WTC11 (cell line): ENCODE results near the gene NRXN3. TPM values are rescaled to one million over a fixed set of nuclear protein-coding genes. Genes with fewer than 3 reads are reported as not detected.

ENCODE experiments used
- ATAC-seq: fragments of 200-7000 bp; cut with Tn5 transposase; 2 replicates; pipeline ENCODE4 v1.10.0; 2021; ENCODE audit warnings: mild to moderate bottlenecking, moderate library complexity
- CTCF ChIA-PET: fragments of 300-600 bp; sonication (Branson Sonifier 250); formaldehyde crosslinking; loops from one replicate; lab custom pipeline; 2021; ENCODE audit warnings: antibody characterized with exemption; lab: Charles Lee
- POLR2A ChIA-PET: fragments of 350-600 bp; sonication (Branson Sonifier 250); formaldehyde crosslinking; loops from one replicate; lab custom pipeline; 2021; ENCODE audit warnings: antibody characterized with exemption; lab: Charles Lee
- DNase-seq: peaks from one replicate; pipeline ENCODE4 v3.0.0; 2021; ENCODE audit warnings: low spot score
- H3K27ac Mint-ChIP-seq: 2 replicates; pipeline ENCODE4 v1.8.0; 2021; ENCODE audit warnings: mixed read lengths
- H3K27me3 Mint-ChIP-seq: 2 replicates; pipeline ENCODE4 v1.8.0; 2021; ENCODE audit warnings: low read depth, mild to moderate bottlenecking, moderate library complexity, mixed read lengths
- H3K36me3 Mint-ChIP-seq: 2 replicates; pipeline ENCODE4 v1.8.0; 2021; ENCODE audit warnings: mixed read lengths
- H3K4me1 Mint-ChIP-seq: 2 replicates; pipeline ENCODE4 v1.8.0; 2022; ENCODE audit warnings: mixed read lengths
- H3K4me3 Mint-ChIP-seq: 2 replicates; pipeline ENCODE4 v1.8.0; 2021; ENCODE audit warnings: mild to moderate bottlenecking, moderate library complexity, mixed read lengths
- H3K9me3 Mint-ChIP-seq: 2 replicates; pipeline ENCODE4 v1.8.0; 2021; ENCODE audit warnings: mixed read lengths
- ATF1 ChIP-seq: sonication (generic); formaldehyde crosslinking; IDR thresholded peaks from 2 replicates; pipeline ENCODE4 v1.8.1; 2023; ENCODE audit warnings: mild to moderate bottlenecking, moderate library complexity, missing genetic modification reagents
- CBFB ChIP-seq: sonication (generic); formaldehyde crosslinking; IDR thresholded peaks from 2 replicates; pipeline ENCODE4 v1.8.1; 2022; ENCODE audit warnings: mild to moderate bottlenecking, low read depth, missing genetic modification reagents
- CREB1 ChIP-seq: sonication (generic); formaldehyde crosslinking; IDR thresholded peaks from 2 replicates; pipeline ENCODE4 v1.8.0; 2023; ENCODE audit warnings: mild to moderate bottlenecking, missing genetic modification reagents
- ETV6 ChIP-seq: sonication (generic); formaldehyde crosslinking; IDR thresholded peaks from 2 replicates; pipeline ENCODE4 v1.8.1; 2022; ENCODE audit warnings: mild to moderate bottlenecking, missing genetic modification reagents
- GABPB1 ChIP-seq: sonication (generic); formaldehyde crosslinking; IDR thresholded peaks from 2 replicates; pipeline ENCODE4 v1.8.1; 2023; ENCODE audit warnings: mild to moderate bottlenecking, missing genetic modification reagents
- JAZF1 ChIP-seq: fragments of 250-450 bp; sonication (Bioruptor Pico); IDR thresholded peaks from 2 replicates; pipeline ENCODE4 v1.9.0; 2021; ENCODE audit warnings: moderate library complexity, mild to moderate bottlenecking, inconsistent platforms
- KAT7 ChIP-seq: sonication (generic); formaldehyde crosslinking; IDR thresholded peaks from 2 replicates; pipeline ENCODE4 v1.8.1; 2023; ENCODE audit warnings: missing genetic modification reagents, mild to moderate bottlenecking, borderline replicate concordance
- MXD4 ChIP-seq: fragments of 250-450 bp; sonication (Bioruptor Pico); IDR thresholded peaks from 2 replicates; pipeline ENCODE4 v1.8.0; 2021; ENCODE audit warnings: mild to moderate bottlenecking, moderate library complexity, borderline replicate concordance
- MYBL2 ChIP-seq: sonication (generic); formaldehyde crosslinking; IDR thresholded peaks from 2 replicates; pipeline ENCODE4 v1.8.1; 2023; ENCODE audit warnings: mild to moderate bottlenecking, moderate library complexity, missing genetic modification reagents
- NFATC4 ChIP-seq: fragments of 250-450 bp; sonication (Bioruptor Pico); IDR thresholded peaks from 2 replicates; pipeline ENCODE4 v1.9.0; 2021; ENCODE audit warnings: mild to moderate bottlenecking
- TEAD1 ChIP-seq: sonication (generic); formaldehyde crosslinking; IDR thresholded peaks from 2 replicates; pipeline ENCODE4 v1.8.0; 2022; ENCODE audit warnings: mild to moderate bottlenecking, missing genetic modification reagents
- ZBTB21 ChIP-seq: sonication (generic); formaldehyde crosslinking; IDR thresholded peaks from 2 replicates; pipeline ENCODE4 v1.8.1; 2023; ENCODE audit warnings: mild to moderate bottlenecking, missing genetic modification reagents, borderline replicate concordance
- ZNF219 ChIP-seq: sonication (generic); formaldehyde crosslinking; IDR thresholded peaks from 2 replicates; pipeline ENCODE4 v1.8.0; 2023; ENCODE audit warnings: missing genetic modification reagents, mild to moderate bottlenecking, borderline replicate concordance
- ZNF232 ChIP-seq: sonication (generic); formaldehyde crosslinking; IDR thresholded peaks from 2 replicates; pipeline ENCODE4 v1.8.0; 2022; ENCODE audit warnings: mild to moderate bottlenecking, missing genetic modification reagents
- total RNA-seq: library from RNA; stranded (reverse); gene quantifications from 3 replicates; pipeline ENCODE4 v1.2.3, GENCODE V29; 2021
- TF ChIP-seq, protein P1 (sequence below): fragments of 200-600 bp; IDR thresholded peaks from 2 replicates; pipeline ENCODE4 v1.8.0; 2022; ENCODE audit warnings: antibody characterized with exemption
- TF ChIP-seq, protein P2 (sequence below): fragments of 250-450 bp; sonication (Bioruptor Pico); conservative IDR thresholded peaks from 2 replicates; pipeline ENCODE4 v1.9.0; 2021; ENCODE audit warnings: mild to moderate bottlenecking
- TF ChIP-seq, protein P3 (sequence below): sonication (generic); formaldehyde crosslinking; IDR thresholded peaks from 2 replicates; pipeline ENCODE4 v1.8.0; 2022; ENCODE audit warnings: mild to moderate bottlenecking, missing genetic modification reagents
- TF ChIP-seq, protein P4 (sequence below): sonication (generic); formaldehyde crosslinking; IDR thresholded peaks from 2 replicates; pipeline ENCODE4 v1.8.1; 2023; ENCODE audit warnings: mild to moderate bottlenecking, missing genetic modification reagents
- TF ChIP-seq, protein P5 (sequence below): fragments of 250-450 bp; sonication (Bioruptor Pico); IDR thresholded peaks from 2 replicates; pipeline ENCODE4 v1.9.0; 2021; ENCODE audit warnings: mild to moderate bottlenecking

NRXN3 gene
- total RNA-seq, 1 experiment from 2014 or later, result 3.0 TPM

DNA sequence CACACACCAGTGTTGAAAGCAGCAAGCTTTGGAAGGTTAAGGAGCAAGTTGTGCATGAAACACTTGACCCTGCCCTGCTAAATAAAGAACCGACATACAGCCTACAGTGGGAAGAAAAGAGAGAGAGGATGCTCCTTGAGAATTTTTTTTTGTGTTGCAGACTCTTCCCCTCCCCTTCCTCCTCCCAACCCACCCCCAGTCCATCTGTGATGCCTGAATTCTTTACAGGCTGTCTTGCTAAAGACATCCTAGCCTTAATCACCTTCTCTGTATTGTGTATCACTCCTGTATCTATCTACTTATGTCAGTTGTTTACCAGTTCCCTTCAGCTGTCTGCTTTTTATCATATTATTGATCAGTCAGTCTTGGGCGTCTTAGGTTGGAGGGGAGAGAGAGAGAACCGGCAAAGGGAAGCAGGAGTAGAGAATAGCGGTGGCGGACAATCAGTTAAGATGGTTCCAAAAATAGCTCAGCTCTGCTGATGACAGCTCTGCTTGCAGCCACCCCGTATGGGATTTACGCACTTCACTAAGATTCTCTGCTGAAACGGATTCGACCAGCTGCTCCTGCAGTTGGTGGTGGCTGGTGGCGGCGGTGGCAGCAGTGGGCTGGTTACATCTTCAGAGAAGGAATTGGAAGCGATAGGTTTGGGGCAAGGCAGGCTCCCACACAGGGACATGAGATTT lies 664.7 kb downstream of the NRXN3 start:
- ChIA-PET CTCF (interaction anchor here (0.5 to 1.1 kb wide), 4 partner anchors 14 to 269 kb away, joined by 3 to 6 read pairs (median 4); no protein-coding TSS in a partner anchor), POLR2A (no interaction called here)
- Mint-ChIP-seq H3K4me1 (peaks cover 18% of the 10 kb centered on the region), H3K9me3 (no peaks in the 10 kb centered on the region), H3K27me3 (no peaks in the 10 kb centered on the region), H3K36me3 (no peaks in the 10 kb centered on the region), H3K27ac (no peak overlapping the region), H3K4me3 (no peak overlapping the region)
- no peak for TF ChIP-seq TEAD1 (CRISPR knock-in tag)
- TF ChIP-seq MYBL2 (CRISPR knock-in tag), result no peak
- TF ChIP-seq, protein P1, sequence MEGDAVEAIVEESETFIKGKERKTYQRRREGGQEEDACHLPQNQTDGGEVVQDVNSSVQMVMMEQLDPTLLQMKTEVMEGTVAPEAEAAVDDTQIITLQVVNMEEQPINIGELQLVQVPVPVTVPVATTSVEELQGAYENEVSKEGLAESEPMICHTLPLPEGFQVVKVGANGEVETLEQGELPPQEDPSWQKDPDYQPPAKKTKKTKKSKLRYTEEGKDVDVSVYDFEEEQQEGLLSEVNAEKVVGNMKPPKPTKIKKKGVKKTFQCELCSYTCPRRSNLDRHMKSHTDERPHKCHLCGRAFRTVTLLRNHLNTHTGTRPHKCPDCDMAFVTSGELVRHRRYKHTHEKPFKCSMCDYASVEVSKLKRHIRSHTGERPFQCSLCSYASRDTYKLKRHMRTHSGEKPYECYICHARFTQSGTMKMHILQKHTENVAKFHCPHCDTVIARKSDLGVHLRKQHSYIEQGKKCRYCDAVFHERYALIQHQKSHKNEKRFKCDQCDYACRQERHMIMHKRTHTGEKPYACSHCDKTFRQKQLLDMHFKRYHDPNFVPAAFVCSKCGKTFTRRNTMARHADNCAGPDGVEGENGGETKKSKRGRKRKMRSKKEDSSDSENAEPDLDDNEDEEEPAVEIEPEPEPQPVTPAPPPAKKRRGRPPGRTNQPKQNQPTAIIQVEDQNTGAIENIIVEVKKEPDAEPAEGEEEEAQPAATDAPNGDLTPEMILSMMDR, result no peak
- TF ChIP-seq NFATC4 (CRISPR knock-in tag), result no peak
- TF ChIP-seq ATF1 (CRISPR knock-in tag), result no peak
- TF ChIP-seq, protein P2, sequence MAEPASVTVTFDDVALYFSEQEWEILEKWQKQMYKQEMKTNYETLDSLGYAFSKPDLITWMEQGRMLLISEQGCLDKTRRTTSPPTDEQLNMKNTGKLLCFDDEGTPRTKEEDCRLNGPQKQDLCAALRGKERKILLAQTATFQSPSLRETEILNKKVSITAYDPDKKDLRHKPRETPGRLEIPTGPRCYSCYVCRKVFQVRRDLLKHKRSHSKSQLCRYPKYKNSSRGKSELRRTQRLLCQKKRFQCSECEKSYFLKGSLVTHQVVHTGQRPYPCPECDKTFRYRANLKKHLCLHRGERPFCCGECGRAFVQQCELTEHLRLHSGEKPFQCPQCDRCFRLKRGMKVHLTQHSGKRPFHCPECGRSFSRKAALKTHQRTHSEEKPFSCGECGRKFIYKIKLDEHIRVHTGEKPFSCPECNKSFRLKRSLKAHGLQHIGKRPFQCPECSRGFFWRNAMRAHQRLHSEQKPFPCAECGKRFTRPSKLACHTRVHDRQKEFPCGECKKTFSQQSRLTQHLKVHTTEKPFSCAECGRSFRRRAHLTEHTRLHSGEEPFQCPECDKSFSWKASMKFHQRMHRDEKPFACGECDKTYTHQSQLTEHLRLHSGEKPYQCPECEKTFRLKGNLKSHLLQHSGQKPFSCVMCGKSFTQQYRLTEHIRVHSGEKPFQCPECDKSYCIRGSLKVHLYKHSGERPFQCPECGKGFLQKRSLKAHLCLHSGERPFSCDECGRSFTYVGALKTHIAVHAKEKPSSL (CRISPR knock-in tag), result no peak
- TF ChIP-seq, protein P3, sequence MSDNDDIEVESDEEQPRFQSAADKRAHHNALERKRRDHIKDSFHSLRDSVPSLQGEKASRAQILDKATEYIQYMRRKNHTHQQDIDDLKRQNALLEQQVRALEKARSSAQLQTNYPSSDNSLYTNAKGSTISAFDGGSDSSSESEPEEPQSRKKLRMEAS (CRISPR knock-in tag), result no peak
- TF ChIP-seq ETV6 (CRISPR knock-in tag), result no peak
- no peak for TF ChIP-seq CBFB (CRISPR knock-in tag)
- no peak for TF ChIP-seq CREB1
- no peak for TF ChIP-seq ZBTB21 (CRISPR knock-in tag)
- TF ChIP-seq, protein P4, sequence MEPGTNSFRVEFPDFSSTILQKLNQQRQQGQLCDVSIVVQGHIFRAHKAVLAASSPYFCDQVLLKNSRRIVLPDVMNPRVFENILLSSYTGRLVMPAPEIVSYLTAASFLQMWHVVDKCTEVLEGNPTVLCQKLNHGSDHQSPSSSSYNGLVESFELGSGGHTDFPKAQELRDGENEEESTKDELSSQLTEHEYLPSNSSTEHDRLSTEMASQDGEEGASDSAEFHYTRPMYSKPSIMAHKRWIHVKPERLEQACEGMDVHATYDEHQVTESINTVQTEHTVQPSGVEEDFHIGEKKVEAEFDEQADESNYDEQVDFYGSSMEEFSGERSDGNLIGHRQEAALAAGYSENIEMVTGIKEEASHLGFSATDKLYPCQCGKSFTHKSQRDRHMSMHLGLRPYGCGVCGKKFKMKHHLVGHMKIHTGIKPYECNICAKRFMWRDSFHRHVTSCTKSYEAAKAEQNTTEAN (CRISPR knock-in tag), result no peak
- no peak for TF ChIP-seq GABPB1 (CRISPR knock-in tag)
- TF ChIP-seq ZNF219 (CRISPR knock-in tag), result no peak
- TF ChIP-seq KAT7 (CRISPR knock-in tag), result no peak
- DNase-seq, result no peak
- ATAC-seq, result no peak

DNA sequence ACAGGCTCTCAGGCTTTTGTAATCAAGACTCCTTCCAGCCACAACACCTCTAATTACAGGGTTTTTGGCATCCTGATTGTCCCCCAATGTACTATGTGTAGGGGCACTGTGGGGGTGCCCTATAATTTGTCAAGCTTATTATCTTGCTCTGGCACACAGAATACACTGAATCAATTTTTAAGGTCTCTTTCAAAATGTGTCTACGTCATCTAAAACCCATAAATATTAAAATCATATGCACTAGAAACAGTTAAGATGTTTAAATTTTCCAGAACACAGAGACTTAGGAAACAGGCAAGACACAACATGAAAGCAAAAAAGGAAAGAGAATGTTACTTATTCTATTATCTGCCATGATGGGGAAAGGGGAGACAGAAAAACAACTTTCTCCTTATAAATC lies 665.7 kb downstream of the NRXN3 start:
- no peak for ATAC-seq
- POLR2A ChIA-PET, result no interaction called here
- CTCF ChIA-PET, result no interaction called here
- H3K4me3 Mint-ChIP-seq, result no peak overlapping the region
- H3K9me3 Mint-ChIP-seq, result no peaks in the 10 kb centered on the region
- H3K27ac Mint-ChIP-seq, result no peak overlapping the region
- TF ChIP-seq KAT7 (CRISPR knock-in tag) (no peak), JAZF1 (no peak), ZNF232 (CRISPR knock-in tag) (no peak), MXD4 (CRISPR knock-in tag) (no peak), ZNF219 (CRISPR knock-in tag) (no peak)
- TF ChIP-seq, protein P5, sequence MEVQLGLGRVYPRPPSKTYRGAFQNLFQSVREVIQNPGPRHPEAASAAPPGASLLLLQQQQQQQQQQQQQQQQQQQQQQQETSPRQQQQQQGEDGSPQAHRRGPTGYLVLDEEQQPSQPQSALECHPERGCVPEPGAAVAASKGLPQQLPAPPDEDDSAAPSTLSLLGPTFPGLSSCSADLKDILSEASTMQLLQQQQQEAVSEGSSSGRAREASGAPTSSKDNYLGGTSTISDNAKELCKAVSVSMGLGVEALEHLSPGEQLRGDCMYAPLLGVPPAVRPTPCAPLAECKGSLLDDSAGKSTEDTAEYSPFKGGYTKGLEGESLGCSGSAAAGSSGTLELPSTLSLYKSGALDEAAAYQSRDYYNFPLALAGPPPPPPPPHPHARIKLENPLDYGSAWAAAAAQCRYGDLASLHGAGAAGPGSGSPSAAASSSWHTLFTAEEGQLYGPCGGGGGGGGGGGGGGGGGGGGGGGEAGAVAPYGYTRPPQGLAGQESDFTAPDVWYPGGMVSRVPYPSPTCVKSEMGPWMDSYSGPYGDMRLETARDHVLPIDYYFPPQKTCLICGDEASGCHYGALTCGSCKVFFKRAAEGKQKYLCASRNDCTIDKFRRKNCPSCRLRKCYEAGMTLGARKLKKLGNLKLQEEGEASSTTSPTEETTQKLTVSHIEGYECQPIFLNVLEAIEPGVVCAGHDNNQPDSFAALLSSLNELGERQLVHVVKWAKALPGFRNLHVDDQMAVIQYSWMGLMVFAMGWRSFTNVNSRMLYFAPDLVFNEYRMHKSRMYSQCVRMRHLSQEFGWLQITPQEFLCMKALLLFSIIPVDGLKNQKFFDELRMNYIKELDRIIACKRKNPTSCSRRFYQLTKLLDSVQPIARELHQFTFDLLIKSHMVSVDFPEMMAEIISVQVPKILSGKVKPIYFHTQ, result no peak
- DNase-seq, result no peak
- no peaks in the 10 kb centered on the region for H3K36me3 Mint-ChIP-seq
- no peaks in the 10 kb centered on the region for H3K27me3 Mint-ChIP-seq
- peaks cover 18% of the 10 kb centered on the region for H3K4me1 Mint-ChIP-seq
